GM12891 (cell line): Measurements from ENCODE around the gene FAM83G.

Experiments used
- POLR2A ChIP-seq: IDR thresholded peaks from 2 replicates; pipeline ENCODE4 v1.6.1; 2011; ENCODE audit warnings: low read depth, low read length, control low read depth
- POLR2AphosphoS5 ChIP-seq: IDR thresholded peaks from 2 replicates; pipeline ENCODE4 v1.6.1; 2011; ENCODE audit warnings: low read depth, low read length, control low read depth
- TAF1 ChIP-seq: IDR thresholded peaks from 2 replicates; pipeline ENCODE4 v1.6.1; 2011; ENCODE audit warnings: low read depth, low read length, control low read depth

DNA sequence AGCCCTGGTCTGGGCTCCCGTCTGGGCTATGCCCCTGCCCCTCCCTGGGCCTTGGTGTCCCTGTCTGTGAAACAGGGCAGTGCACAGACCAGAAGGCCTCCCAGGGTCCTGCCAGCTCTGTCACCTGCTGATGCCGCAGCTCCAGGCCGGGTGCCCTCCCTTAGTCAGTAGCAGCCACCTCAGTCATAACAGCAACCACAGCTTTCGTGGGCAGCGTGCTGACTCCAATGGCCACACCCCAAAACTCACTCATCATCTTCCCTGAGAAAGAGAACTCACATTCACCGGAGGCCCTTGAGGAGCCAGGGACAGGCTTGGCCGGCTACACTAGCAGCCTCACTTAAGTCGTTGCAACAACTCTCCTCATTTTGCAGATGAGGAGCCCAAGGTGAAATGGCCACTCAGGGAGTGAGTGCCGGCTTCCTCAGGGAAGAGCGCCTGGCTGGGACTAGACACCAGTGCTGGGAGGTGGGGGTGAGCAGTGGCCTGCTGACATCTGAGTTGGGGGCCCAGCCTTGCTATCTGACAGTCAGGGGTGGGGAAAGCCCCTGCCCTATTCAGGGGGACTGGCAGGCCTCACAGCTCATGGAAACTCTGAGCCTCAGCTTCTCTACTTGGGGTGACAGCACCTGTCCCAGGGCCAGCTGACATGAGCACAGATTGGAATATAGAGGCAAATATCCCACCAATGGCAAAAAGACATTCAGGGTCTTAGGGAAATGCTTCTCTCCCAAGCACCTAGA is 30.0 kb downstream of the FAM83G start:
- TF ChIP-seq TAF1 (no peak), POLR2A (no peak), POLR2AphosphoS5 (no peak)
